ENCODE results near the gene B4GALNT3. TPM values are rescaled to one million over a fixed set of nuclear protein-coding genes. Genes with fewer than 3 reads are reported as not detected.

Gene B4GALNT3
- total RNA-seq, 4 donors from 2014 or later: 9.1 to 30.3 (median 12.5) TPM

DNA sequence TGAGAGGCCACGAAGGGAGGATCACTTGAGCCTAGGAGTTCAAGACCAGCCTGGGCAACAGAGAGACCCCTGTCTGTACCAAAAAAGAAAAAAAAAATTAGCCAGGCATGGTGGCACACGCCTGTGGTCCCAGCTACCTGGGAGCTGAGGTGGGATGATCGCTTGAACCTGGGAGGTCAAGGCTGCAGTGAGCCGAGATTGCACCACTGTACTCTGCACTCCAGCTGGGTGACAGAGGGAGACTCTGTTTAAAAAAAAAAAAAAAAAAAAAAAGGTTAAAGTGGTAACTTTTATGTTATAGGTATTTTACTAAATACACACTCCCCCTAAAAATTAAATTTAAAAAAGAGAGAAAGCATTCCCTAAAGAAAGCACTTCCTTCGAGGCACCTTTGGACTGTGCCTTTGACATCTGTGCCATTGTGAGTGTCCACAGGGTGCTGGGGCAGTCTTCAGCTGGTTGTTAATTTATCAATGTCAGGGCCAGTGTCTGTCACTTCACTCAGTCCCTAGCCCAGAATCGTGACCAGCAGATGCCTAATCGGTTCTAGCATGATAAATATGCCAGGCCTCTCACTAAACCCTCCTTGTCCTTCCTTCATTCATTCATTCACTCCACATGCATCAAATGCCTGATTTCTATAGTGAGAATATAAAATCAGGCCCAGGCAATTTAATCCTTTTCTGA is 63.1 kb downstream of the B4GALNT3 start:
- no peak overlapping the region for H3K4me3 ChIP-seq
- DNase-seq: no peak
- no peaks in the 10 kb centered on the region for H3K9me3 ChIP-seq
- H3K36me3 ChIP-seq: no peaks in the 10 kb centered on the region
- no peak overlapping the region for H3K27ac ChIP-seq
- TF ChIP-seq POLR2A (IDR thresholded peaks at IDR 0.05): no peak
- TF ChIP-seq, protein P1, sequence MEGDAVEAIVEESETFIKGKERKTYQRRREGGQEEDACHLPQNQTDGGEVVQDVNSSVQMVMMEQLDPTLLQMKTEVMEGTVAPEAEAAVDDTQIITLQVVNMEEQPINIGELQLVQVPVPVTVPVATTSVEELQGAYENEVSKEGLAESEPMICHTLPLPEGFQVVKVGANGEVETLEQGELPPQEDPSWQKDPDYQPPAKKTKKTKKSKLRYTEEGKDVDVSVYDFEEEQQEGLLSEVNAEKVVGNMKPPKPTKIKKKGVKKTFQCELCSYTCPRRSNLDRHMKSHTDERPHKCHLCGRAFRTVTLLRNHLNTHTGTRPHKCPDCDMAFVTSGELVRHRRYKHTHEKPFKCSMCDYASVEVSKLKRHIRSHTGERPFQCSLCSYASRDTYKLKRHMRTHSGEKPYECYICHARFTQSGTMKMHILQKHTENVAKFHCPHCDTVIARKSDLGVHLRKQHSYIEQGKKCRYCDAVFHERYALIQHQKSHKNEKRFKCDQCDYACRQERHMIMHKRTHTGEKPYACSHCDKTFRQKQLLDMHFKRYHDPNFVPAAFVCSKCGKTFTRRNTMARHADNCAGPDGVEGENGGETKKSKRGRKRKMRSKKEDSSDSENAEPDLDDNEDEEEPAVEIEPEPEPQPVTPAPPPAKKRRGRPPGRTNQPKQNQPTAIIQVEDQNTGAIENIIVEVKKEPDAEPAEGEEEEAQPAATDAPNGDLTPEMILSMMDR (IDR thresholded peaks at IDR 0.05): no peak
- no peaks in the 10 kb centered on the region for H3K27me3 ChIP-seq
- no peaks in the 10 kb centered on the region for H3K4me1 ChIP-seq

GRCh38 chr12:524167-524951 is 64.6 kb downstream of the B4GALNT3 start:
- Histone ChIP-seq H3K4me1 (no peaks in the 10 kb centered on the region), H3K36me3 (no peaks in the 10 kb centered on the region), H3K27ac (no peak overlapping the region), H3K27me3 (no peaks in the 10 kb centered on the region), H3K4me3 (no peak overlapping the region), H3K9me3 (no peaks in the 10 kb centered on the region)
- DNase-seq: no peak
- no peak for TF ChIP-seq POLR2A (IDR thresholded peaks at IDR 0.05)
- TF ChIP-seq, protein P1 (IDR thresholded peaks at IDR 0.05): no peak

- no peaks in the 10 kb centered on the region for H3K27me3 ChIP-seq
- TF ChIP-seq, protein P1 (IDR thresholded peaks at IDR 0.05): no peak
- no peak for TF ChIP-seq POLR2A (IDR thresholded peaks at IDR 0.05)
Measured at GRCh38 chr12:526089-526488, 66.3 kb downstream of the B4GALNT3 start.

DNA sequence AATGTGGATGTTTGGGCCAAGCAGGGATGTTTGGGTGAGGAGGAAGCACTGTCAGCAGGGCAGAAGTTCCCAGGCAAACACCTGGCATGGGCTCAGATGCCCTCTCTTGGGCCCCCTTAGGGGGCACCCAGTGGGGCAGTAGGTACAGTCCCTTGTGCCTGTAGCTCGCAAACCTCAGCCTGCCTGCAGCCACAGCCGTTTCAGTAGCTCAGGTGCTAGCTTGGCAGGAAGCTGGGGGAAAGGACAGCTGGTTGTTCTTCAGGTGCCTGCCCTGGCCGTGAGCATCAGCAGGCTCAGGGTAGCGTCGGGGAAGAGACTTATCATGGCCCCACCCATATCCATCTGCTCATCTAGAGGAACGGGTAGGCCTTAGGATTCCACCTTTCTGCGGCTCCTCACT is 67.5 kb downstream of the B4GALNT3 start:
- Histone ChIP-seq H3K4me1 (no peaks in the 10 kb centered on the region), H3K4me3 (no peak overlapping the region), H3K27ac (no peak overlapping the region), H3K27me3 (no peaks in the 10 kb centered on the region), H3K9me3 (no peaks in the 10 kb centered on the region), H3K36me3 (no peaks in the 10 kb centered on the region)
- DNase-seq: no peak
- TF ChIP-seq, protein P1 (IDR thresholded peaks at IDR 0.05): no peak
- TF ChIP-seq POLR2A (IDR thresholded peaks at IDR 0.05): no peak

More at GRCh38 chr12:526089-526488, 66.3 kb downstream of the B4GALNT3 start:
- no peak overlapping the region for H3K27ac ChIP-seq
- no peak for DNase-seq
- no peak overlapping the region for H3K4me3 ChIP-seq
- H3K36me3 ChIP-seq: no peaks in the 10 kb centered on the region
- H3K9me3 ChIP-seq: no peaks in the 10 kb centered on the region
- no peaks in the 10 kb centered on the region for H3K4me1 ChIP-seq

- TF ChIP-seq, protein P1 (IDR thresholded peaks at IDR 0.05): no peak
- no peak for TF ChIP-seq POLR2A (IDR thresholded peaks at IDR 0.05)
- Histone ChIP-seq H3K36me3 (no peaks in the 10 kb centered on the region), H3K4me3 (no peak overlapping the region), H3K4me1 (no peaks in the 10 kb centered on the region), H3K9me3 (no peaks in the 10 kb centered on the region), H3K27me3 (no peaks in the 10 kb centered on the region), H3K27ac (no peak overlapping the region)
- no peak for DNase-seq
Measured at GRCh38 chr12:527729-528128, 68.0 kb downstream of the B4GALNT3 start.
